Hepatocyte (in vitro differentiated cells): ENCODE measurements around the gene DOCK4.

Experiments
- CTCF ChIP-seq: fragments of 200-600 bp; sonication (generic); IDR thresholded peaks from 2 replicates; pipeline ENCODE4 v1.5.1; 2016; ENCODE audit warnings: antibody characterized with exemption, mild to moderate bottlenecking; ENCODE audit not compliant: poor library complexity
- EZH2 ChIP-seq: fragments of 200-600 bp; sonication (generic); IDR thresholded peaks from 2 replicates; pipeline ENCODE4 v1.6.1; 2016; ENCODE audit warnings: antibody characterized with exemption, mild to moderate bottlenecking, borderline replicate concordance
- EZH2phosphoT487 ChIP-seq: fragments of 200-600 bp; sonication (generic); IDR thresholded peaks from one replicate; pipeline ENCODE4 v1.6.1; 2018; ENCODE audit warnings: antibody characterized with exemption, mild to moderate bottlenecking, low read depth, moderate library complexity; ENCODE audit not compliant: unreplicated experiment, severe bottlenecking

DNA sequence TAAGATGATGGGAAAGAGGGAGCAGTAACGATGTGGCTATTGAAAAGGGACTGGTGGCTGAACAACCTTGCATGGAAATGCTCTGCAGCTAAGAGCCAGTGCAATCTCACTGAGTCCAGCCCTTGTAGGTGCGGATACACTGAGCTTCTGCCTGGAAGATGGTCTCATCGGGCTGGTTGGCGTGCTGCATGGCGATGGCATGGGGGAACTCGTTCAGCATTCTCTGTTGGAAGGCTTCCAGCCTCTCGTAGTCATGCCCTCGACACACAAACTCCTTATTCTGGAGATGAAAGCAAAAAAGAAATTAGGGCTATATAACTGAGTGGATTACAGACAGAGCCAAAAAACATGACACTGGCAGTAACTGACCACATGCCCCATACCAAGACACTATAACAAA is 446.2 kb downstream of the DOCK4 start:
- TF ChIP-seq CTCF (no peak), EZH2 (no peak), EZH2phosphoT487 (no peak)
